ENCODE measurements around the gene SNED1.

DNA sequence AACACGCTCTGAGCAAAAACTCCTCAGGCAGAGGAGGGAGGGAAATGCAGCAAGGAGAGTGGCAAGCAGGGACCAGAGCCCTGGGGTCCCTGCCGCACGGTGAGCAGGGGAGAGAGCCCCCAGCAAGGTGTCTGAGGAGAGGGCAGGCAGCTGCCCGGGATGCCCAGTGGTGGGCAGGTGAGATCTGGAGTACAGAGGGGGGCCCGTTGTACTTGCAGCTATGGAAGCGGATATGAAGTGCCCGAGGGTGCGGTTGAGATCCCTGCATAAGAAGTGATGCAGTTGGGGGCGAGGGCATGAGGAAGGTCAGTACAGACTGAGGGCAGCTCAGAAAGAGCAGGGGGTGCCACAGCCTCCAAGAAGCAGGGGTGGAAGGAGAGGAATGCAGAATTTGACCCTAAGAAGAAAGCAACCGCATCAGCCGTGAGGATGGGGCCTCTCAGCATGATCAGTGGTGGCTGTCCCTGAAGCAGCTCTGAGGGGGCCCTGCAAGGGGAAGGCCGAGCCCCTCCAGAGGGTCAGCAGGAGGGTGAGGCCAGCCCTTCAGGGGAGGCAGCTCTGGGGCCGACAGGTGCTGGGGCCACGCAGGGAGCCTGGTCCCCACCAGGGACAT is 74.2 kb downstream of the SNED1 start:
- TF ChIP-seq CTCF (IDR thresholded peaks at IDR 0.05 in 4 of 5, conservative IDR thresholded peaks at IDR 0.05 in 1 of 5) (no peak), POLR2A (IDR thresholded peaks at IDR 0.05) (no peak)

All from gastrocnemius medialis (tissue), 4 donors.